HG03565 (cell line): Measurements from ENCODE around the gene TENM4.

ENCODE experiments used
- ATAC-seq: cut with Tn5 transposase; IDR thresholded peaks from one replicate; pipeline ENCODE4 v1.9.1; 2021; ENCODE audit warnings: mild to moderate bottlenecking, moderate library complexity; ENCODE audit not compliant: unreplicated experiment

The TENM4 gene

DNA sequence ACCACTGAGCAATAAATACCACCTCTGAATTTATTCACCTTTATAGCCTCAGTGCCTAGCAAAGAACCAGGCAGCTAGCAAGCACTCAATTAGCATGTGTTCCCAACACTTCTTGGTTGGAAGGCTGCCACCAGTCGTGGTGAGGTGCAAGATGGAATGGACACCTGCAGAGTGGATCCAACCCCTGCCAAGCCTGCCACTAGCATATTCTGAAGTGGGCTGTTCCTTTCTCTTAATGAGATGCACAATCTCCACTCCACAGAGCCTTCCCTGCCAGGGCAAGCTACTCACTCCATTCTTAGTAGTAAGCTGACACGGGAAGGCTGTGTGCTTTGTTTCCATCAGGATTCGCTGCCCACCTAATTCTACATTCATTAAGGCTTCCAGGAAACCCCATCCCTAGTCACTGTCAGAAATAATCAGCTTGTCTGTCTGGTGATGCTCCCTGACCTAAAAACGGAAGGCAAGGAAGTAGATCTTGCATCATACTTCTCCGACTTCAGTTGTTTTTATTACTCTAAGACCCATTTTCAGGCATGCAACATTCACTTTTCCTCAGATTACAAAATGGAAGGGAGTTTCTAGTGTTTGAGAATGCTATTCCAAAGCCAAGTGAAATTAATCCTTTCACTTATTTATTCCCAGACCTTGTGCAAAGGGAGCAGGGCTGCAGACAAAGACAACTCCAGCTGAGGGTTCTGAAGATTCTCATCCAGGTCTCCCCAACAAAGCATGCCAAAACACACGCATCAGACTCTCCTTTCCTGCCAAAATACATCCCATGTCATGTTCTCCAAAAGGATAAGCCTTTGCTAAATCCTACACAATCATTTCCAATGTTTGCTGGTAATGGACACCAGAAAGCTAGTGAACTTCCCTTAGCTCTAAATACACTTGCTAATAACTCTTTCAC is 128.0 kb downstream of the TENM4 start:
- no peak for ATAC-seq

DNA sequence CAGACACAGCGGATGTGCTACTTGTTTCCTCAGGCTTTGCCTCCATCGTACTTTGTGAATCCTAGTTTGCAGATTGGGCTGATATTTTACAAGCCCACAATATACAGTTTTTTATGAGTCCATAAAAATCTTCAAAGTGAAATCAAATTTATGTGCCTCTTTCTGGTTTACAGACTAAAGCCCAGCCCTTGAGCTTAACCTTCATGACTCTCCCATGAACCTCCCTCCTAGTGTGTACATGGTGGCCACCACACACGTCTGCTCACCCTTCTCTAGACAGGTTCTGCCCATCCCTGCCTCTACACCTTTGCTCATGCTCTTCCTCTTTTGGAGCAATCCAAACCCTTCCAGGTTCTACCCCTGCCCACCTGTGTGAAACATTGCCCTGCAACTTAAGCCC is 129.4 kb downstream of the TENM4 start:
- no peak for ATAC-seq

DNA sequence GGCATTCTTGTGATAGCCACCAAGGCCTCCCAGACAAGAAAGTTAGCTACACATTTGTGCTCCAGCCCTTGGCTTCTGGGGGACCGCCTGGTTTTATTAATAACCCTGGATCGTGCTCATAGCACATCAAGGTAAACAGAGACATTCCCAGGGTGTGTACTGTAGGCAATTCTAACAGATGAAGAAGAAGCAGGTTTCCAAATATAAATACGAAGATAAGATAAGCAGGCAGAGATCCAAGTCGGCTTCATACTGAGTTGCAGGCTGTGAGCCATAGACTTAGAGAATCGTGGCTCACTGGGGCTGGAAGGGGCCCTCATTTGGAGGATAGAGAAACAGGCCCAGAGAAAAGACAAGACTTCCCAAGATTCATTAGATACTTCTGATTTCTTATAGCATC is 131.4 kb downstream of the TENM4 start:
- no peak for ATAC-seq

DNA sequence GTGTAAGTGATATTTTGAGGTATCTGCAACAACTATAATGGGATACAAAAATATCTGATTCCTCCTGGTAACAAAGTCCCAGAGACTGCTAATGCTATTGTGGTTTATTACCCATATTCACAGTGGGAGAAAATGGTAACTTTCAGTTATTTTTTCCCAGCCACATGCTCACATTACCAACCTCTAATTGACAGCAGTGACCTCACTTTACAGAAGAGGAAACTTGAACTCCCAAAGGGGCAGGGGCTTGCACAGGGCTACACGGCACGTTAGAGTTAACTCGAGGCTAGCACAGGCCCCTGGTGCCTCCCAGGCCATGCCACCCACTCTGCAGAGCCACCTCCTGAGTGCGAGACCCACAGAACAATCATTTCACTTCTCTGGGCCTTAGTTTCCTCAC is 132.4 kb downstream of the TENM4 start:
- no peak for ATAC-seq

DNA sequence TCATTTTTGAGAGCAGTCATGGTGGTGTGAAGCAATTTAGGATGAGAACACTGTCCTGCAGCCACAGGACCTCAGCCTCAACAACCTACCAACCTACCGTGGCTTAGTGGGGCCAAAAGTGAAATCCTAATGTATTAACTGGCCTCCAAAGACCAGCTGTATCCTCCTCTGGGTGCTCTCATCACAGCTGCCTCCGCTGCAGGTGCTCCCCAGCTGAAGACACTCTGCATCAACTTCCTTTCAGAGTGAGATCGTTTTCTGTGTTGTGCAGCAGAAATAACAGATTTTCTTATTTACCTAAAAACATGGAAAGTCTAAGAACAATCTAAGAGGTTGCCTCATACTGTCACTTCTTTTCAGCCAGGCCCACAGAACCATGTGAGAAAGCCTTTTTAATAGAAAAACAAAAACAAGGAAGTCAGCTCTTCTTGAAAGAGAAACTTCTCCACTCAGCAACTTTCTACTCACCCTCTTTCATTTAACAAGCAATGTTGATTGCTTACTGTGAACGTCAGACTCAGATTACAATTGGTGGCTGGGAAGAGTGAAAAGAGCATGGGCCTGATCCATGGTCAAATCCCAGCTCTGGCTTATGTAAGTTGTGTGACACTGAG is 136.1 kb downstream of the TENM4 start:
- no peak for ATAC-seq

DNA sequence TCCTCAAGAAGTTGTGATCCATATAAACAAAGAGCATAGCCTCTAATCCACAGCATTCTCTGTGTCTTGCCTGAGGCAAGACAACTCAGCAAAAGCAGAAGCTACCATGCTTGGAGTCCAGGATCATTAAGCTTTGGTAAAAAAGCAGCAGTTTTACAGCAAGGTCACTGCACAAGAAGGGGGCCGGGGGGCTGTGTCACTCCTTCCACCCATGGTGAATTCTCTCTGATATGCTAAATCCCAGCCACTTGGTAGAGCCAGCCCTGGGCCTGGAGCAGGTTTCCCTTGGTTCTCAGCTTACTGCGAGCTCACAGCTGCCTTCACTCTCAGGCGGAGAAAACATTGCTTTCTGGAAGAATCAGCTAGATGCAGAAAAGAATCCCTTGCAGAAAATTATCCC is 144.7 kb downstream of the TENM4 start:
- ATAC-seq: no peak

DNA sequence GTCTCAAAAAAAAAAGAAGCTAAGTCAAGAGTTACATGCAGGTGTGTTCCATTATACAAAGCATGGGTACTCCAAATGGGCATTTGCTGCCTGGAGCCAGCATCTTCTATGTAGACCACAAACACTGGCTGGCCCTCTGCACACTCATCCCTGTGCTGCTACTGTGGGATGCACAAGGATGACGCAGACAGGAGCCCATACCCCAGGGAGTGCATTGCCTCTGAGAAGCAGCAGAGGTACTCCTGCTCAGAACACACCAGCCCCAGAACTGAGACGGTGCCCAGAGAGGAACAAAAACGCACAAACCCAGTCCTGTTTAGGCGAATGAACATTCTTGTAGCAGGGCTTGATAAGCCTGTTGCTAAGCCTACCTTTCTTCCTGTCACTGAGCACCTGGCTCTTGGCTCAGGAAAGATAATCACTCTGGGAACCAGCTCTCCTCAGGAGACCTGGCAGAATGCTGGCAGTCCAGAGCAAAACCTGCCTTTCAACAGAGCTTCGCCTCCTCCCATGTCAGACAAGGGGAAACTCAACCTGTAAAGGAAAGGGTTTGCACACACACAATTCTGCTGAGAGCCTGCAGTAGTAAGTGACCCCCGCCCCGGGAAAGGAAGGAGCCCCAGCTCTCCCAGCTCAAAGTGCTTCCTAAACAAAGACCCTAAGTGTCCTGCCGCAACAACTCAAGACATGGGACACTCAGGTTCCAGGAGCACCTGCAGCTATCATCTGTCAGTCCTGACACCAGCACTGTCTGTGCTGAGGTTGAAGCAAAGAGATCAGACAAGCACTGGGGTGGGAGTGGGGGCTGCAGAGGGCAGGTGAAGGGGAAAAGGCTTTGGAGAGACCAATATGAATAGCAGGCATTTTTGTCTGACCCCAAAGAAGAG is 145.7 kb downstream of the TENM4 start:
- no peak for ATAC-seq

DNA sequence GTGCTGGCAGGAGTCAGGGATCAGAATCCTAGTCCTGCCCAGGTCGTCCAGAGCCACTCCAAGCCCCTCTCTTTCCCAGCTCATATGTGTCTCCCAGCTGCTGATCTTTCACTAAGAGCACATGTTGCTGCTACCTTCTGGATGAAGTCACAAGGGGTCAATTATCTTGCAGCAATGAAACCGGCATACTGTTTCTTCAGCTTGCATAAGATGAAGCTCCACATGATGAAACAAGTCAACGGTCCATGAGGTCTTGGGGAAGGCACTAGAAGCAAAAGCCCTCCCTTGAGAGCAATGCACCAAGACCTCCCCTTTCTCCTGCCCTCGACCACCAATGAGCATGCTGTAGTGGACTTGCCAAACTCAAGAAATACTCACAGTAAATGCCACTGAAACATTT is 148.9 kb downstream of the TENM4 start:
- ATAC-seq: no peak

DNA sequence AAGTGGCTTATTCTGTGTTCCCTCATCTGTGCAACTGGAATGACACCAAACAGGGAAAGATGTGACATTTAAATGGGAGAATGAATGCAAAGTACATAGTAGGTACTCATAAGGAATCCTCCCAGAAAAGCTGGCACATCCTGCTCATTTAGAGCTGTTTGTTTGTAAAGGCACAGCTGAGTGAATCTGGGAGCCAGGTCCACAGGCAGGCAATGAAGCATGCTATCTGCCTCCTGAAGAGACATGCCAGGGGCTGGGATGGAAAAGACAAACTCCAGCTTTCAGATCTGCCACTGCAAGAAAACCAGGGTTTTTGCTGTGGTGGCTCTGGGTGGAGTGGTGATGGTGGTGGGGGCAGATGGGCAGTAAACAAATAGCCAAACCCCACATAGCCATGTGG is 150.1 kb downstream of the TENM4 start:
- ATAC-seq: no peak

DNA sequence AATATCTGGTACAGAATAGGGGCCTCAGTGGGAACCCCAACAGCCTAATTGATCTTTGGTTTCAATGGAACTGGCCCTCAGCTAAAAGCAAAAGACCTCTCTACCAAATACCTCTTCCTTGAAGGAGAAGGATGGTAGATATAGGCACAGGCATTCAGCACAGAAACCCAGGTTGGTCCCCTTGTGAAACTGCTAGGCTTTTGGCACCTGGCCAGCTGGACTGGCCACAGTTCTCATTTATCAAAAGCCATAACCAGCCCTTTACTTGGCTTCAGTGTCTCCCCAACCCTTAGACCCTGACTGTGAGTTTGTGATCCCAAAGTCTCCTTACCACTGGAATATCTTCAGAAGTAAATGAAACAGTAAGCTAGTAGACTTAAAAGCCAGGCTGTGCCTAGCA is 152.9 kb downstream of the TENM4 start:
- no peak for ATAC-seq

DNA sequence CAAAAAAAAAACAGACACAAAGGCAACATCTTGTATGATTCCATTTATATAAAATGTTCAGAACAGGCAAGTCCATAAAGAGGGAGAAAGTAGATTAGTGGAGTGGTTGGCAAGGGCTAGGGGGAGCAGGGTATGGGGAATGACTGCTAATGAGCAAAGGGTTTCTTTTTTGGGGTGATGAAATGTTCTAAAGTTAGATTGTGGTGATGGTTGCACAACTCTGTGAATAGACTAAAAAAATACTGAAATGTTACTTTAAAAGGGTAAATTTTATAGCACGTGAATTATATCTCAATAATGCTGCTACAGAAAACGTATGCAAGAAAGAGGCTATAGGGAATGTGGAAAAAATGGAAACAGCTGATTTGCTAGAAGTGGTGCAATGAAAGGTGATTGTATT is 155.1 kb downstream of the TENM4 start:
- ATAC-seq: no peak

DNA sequence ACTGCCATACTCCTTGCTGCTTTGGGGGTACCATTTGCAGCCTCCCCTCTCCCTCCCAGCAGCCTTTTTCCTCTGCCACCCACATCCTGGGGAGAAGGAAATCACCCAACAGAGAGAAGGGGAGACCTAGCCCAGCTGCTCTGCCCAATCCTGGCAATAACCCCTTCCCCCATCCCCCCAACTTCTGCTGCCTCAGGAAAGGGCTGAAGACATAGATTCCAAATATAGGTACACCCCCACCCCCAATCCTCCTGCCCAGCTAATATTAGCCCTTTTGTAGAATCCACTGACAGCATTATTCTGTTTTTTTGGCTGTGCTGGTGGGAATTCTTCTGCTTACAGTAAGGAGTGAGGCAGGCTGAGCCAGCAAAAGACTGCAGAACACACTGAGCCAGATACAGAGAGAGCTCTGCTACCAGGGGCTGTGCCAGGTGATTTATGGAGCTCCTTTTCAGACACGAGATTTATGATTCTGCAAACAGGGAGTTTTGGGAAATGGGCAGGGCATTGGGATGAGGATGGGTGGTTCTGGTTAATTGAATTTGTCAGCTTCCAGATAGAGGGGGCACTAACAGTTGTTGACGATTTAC is 164.0 kb downstream of the TENM4 start:
- ATAC-seq: no peak

DNA sequence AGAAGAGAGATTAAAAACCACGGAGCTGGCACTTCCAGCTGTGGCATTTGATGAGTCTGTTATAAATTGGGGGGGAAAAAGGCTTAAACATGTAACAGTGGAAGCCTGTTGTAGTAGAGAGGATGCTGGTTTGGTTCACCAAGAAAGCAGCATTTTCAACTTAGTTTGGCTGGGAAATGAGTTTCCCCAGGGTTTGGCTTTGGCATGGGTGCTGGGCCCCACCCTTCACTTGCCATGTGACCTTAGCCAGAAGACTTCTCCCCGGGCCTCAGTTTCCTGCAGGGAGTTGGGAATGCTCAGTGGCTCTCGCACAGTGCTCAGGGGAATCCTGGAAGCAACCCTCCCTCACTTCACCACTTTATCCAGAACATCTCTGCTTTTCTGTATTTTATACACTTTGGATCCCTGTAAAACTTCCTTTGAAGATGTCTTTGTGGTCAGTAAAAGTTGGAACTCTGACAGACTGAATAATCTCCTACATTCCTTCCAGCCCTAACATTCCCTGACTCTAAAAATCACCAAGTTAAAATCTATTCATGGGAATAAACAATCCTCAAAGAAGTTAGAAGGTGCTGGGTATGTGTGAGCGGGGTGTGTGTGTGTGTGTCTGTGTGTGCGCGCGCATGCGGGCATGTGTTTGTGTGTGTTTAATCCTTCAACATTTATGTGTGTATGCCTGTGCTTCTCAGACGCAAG is 166.0 kb downstream of the TENM4 start:
- ATAC-seq: no peak

DNA sequence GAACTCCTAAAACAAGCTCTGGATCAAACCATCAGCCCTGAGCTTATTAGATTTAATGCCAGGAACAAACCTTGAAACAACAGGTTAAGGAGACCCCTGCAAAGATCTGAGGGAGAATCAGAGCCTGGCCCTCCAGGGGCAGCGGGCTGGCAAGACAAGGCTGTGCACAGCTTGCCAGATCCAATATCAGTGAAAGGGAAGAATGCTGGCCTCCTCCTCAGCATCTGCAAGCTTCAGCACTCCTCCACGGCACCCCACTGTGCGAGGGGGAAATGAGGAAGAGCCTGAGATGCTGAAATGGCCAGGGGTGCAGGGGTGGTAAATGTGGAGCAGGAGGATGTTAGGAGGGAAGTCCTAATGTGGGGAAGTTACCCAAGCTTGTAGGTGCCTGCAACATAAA is 167.0 kb downstream of the TENM4 start:
- ATAC-seq: no peak

DNA sequence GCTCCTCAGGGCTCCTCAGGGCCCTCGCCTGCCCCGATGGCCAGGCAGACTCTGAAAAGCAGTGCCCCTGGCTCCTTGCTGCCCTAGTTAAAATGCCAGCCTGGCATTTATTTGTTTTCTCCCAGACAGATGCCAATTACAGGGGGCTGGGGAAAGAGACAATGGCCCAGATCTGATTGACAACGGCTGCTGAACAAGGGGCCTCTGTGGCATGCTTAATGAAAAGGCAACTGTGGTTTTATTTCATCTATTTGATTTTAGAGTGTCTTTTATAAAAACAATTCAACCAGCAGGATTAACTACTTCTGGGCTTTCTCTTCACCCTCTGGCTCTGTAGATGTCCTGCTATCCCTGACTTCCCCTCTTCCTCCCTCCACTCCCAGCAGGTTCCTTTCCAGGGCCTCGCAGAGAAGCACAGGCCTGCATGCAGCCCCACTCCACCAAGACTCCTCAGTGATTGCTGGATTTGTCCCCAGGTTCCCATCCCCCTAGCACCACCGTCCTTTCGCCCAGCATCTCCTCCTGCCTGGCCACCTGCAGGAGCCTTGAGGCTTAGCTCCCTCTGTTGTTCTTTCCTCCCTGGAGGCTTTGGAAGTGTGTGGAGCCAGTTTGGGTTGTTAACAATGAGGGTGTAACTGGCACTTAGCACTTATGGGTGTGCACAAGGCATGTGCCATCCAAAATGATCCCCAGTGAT is 171.1 kb downstream of the TENM4 start:
- no peak for ATAC-seq

DNA sequence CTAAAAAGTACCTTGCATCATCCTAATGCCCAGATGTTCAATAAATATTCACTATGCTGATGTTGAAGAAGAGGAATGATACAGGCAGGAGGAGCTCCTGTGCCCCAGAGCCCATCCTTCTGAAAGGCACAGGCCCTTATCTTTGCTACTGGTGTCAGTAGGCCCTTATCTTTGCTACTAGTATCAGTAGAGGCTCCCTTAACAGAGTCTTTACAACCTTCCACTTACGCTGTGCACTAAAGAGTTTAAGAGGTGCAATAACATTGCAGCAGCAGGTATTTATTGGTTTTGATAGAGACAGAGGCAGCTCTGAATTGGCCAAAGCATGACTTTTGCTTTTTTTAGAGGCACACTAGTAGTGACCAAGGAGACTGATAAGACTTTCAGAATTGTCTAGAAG is 174.4 kb downstream of the TENM4 start:
- no peak for ATAC-seq

DNA sequence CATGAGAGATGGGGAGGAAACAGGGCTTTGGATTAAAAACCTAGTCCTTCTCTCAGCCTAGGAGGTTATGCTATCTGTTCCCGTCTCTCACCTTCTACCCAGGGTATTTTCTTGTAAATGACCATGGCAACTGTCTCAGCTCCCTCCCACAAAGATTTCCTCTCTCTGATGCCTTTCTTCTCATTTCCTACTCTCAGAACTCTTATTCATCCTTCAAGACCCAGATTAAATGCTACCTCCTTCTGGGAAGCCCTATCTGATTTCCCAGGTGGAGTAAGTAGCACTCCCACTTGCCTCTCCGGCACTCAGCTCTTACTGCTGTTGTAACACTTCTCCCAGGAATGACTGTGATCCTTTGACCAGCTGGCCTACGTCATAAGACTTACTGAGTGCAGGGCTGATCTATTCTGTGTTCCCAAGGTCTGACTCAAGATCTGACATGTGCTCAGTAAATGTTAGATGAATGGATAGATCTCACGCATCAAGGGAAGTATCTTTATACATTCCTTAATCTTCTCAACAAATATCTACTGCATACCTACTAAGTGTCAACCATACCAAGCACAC is 175.0 kb downstream of the TENM4 start:
- no peak for ATAC-seq

DNA sequence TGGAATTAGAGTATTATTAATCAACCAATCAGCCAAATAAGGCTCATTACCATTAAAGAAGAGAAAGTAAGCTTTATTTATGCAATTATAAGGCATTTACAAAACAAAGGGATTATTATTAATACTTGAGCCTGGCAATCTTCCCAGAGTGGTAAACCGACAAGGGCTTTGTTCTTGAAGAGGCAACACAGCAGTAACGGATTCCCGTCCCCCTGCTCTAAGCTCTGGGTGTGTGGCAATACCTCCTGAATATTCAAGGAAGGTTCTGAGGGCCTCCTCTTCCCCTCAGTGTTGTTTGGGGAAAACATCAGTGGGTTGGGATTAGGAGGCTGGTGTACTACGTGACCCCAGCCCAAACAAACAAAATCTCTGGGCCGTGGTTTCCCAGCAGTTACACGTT is 176.5 kb downstream of the TENM4 start:
- no peak for ATAC-seq

DNA sequence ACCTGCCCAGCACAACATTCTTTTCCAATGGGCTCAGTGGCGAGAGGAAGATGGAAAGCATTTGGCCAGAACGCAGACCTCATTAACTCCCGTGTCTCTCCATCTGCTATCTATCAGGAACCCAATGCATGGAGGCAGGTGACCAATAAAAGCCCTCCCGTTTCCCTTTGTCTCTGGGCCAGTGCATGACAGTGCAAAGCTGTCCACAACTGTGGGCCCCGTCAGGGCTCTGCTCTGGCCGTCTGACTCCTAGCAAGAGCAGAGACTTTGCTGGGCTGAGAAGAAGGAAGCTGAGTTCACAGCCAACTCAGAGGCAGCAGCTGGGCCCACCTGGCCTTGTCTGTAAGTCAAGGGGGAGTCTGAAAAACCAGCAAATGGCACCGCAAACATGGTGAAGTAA is 177.8 kb downstream of the TENM4 start:
- no peak for ATAC-seq

DNA sequence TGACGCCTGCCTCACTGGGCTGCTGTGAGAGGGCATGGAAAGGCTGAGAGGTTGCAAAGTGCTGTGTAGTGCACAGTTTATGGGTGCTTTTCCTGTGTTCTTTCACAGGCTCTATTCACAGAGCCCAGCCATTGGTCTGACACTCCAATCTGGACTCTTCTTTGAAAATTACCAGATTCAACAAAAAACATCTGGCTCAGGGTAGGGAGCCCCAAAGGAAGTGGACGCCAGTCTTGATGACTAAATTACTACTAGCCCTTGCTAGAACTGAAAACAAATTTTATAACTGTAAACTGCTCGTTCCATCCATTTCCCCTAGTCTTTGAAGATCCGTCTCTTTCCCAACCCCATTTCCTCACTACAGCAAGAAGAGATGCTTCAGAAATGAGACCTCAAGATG is 178.6 kb downstream of the TENM4 start:
- ATAC-seq: no peak
